GM21737 (cell line): Measurements from ENCODE around the gene ZSCAN5A.
"Not testable (repeated sequence)": the region's sequence is repeated elsewhere in the genome, so short reads cannot be mapped to it uniquely, and the experiment has no call there.

Experiments
- ATAC-seq: cut with Tn5 transposase; IDR thresholded peaks from one replicate; pipeline ENCODE4 v1.9.1; 2021; ENCODE audit warnings: mild to moderate bottlenecking, moderate library complexity; ENCODE audit not compliant: unreplicated experiment

Gene ZSCAN5A

GRCh38 chr19:56217039-56217949 is 97.3 kb downstream of the ZSCAN5A start:
- ATAC-seq: no peak

DNA sequence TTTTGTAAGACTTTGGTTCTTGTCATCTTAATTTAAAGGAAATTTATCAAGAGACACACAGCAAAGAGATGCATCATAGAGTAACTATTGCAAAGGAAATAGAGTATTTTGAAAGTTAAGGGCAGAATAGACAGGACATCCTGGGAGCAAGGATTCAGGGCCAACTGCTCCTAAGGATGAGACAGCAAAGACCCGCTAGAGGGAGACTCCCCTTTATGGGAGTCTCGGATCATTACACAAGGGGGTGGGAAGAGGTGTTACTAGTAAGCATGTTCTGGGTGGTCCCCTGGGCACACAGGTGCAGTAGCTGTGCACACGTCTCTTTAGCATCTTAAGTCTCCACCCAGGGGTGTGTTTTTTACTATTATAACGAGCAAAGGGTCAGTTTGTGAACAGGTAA is 102.9 kb downstream of the ZSCAN5A start:
- no peak for ATAC-seq

GRCh38 chr19:56210036-56210435 is 104.6 kb downstream of the ZSCAN5A start:
- ATAC-seq: not testable (repeated sequence)

GRCh38 chr19:56209091-56209490 is 105.5 kb downstream of the ZSCAN5A start:
- no peak for ATAC-seq

GRCh38 chr19:56207581-56207980 is 107.1 kb downstream of the ZSCAN5A start:
- not testable (repeated sequence) for ATAC-seq

DNA sequence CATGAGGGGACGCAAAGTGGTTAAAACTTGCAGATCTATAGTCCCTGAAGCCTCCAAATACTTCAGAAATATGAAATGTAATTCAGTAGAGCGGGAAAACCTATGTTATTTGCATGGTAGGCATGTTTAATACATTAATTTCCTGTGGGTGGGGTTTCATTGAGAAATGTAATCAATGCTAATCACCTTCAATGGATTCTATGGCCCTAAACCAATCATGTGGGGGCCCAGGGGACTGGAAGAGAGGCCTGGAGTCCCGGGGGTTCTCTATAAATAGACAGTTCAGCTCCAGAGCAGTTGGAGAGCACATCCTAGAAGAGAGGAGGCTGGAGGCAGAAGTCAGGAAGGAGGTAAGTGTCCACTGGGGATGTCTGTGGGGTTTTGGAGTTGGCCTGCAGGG is 112.7 kb downstream of the ZSCAN5A start, which contains the start of gene ZSCAN5C:
Gene ZSCAN5C, plus strand, starts transcription at position 301 of the 400 bp plus-strand sequence. CDS start 3,641 bp downstream, outside the sequence.
- ATAC-seq: no peak

DNA sequence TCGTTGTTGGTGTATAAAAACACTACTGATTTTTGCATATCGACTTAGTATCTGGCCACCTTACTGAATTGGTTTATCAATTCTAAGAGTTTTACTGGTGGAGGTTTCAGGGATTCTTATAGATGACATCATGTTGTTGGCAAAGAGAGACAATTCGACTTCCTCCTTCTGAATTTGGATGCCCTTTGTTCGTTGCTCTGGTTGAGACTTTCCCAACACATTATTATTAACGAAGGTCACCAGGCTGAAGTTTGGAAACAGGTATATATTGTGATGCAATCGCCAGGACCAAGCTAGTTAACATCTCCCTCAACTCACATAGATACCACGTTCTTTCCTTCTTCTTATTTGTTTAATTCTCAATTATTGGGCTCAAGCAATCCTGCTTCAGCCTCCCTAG is 115.0 kb downstream of the ZSCAN5A start:
- ATAC-seq: no peak

DNA sequence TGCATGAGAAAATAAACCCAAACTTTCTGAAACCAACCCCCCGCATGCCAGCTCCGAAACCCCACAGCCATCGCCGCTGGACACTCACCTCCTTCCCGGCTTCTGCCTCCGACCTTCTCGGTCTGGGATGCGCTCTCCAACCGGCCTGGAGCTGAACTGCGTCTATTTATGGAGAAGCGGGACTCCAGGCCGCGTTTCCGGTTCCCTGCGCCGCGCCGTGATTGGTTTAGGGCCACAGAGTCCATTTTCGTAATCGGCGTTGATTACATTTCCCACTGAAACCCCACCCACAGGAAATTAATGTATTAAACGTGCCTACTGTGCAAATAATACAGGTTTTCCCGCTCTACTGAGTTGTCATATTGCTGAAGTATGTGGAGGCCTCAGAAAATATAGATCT is 117.0 kb downstream of the ZSCAN5A start, which contains the start of gene ZSCAN5B:
Gene ZSCAN5B, minus strand, starts transcription at position 138 of the 400 bp plus-strand sequence. CDS start 4,731 bp downstream, outside the sequence.
- ATAC-seq: not testable (repeated sequence)

- no peak for ATAC-seq
Measured at GRCh38 chr19:56193981-56194640, 120.5 kb downstream of the ZSCAN5A start.

DNA sequence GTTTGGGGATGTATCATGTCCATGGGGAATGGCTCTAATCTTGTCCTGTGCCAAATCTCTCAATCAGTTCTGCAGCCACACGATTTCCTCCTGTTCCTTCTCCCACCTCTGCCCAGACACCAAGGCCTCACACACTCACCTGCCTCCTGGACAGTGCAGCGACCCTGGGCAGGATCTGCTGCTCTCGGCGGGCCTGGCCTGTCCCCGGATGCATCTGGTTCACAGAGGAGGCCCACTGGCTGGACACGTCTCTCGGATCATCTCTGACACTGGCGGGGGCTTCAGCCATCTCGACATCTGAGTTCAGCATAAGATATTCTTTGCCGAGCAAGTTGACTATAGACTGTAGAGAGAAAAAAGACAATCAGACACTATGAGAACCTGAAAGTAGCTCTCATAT is 122.9 kb downstream of the ZSCAN5A start:
- ATAC-seq: no peak

- no peak for ATAC-seq
Measured at GRCh38 chr19:56191115-56191514, 123.5 kb downstream of the ZSCAN5A start.

- no peak for ATAC-seq
Measured at GRCh38 chr19:56189785-56190184, 124.9 kb downstream of the ZSCAN5A start.

GRCh38 chr19:56177564-56178243 is 136.9 kb downstream of the ZSCAN5A start:
- ATAC-seq: no peak

DNA sequence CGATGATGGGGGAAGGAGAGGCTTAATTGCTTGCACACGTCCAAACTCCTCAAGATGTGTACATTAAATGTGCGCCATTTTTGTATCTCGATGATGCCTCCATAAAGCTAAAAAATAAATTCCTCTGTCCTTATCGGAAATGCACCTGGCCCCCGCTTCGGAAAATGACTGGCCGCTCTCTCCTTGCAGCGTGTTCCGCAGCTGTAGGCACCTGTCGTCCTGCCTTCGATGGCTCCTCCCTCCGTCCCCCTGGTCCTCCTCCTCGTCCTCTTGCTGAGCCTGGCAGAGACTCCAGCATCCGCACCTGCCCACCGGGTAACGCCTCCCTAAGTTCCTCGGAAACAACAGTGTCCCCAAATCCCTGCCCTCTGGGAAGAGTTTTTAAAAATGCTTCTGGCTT is 137.8 kb downstream of the ZSCAN5A start:
- ATAC-seq: no peak

DNA sequence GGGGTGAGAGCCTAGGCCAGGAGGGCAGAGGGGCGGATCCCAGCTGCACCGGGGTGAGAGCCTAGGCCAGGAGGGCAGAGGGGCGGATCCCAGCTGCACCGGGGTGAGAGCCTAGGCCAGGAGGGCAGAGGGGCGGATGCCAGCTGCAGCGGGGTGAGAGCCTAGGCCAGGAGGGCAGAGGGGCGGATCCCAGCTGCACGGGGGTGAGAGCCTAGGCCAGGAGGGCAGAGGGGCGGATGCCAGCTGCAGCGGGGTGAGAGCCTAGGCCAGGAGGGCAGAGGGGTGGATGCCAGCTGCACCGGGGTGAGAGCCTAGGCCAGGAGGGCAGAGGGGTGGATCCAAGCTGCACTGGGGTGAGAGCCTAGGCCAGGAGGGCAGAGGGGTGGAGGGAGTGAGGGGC is 138.3 kb downstream of the ZSCAN5A start:
- not testable (repeated sequence) for ATAC-seq

DNA sequence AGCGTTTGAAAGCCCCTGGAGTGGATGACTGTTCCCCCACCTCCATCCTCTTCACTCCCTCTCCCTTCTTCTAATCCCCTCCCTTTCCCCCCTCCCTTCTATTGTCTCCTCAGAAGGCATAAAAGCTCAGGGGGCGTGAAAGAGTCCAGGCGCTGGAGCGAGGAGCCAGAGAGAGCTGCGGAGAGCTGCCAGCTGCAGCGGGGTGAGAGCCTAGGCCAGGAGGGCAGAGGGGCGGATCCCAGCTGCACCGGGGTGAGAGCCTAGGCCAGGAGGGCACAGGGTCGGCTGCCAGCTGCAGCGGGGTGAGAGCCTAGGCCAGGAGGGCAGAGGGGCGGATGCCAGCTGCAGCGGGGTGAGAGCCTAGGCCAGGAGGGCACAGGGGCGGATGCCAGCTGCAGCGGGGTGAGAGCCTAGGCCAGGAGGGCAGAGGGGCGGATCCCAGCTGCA is 138.8 kb downstream of the ZSCAN5A start, which contains the start of gene GALP:
Gene GALP, plus strand, starts transcription at position 148 of the 447 bp plus-strand sequence. CDS start 1,101 bp downstream, outside the sequence.
- not testable (repeated sequence) for ATAC-seq

DNA sequence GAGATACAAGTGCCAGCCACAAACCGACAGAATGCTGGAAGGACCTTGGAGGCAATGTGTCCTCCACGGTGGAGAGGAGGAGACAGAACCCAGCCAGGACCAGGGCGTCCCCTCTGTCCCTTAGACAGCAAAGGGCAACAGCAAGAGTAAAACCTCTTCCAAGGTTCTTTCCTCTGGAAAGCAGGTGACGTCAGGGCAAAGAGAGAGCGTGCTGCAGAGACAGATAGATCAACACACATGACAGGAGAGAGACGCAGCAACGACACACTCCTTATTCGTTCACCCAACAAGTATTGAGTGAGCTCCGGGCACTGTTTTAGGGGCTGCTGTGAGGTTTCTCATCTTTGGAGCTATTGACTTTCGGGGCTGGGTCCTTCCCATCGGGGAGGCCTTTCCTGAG is 140.1 kb downstream of the ZSCAN5A start:
- ATAC-seq: no peak

DNA sequence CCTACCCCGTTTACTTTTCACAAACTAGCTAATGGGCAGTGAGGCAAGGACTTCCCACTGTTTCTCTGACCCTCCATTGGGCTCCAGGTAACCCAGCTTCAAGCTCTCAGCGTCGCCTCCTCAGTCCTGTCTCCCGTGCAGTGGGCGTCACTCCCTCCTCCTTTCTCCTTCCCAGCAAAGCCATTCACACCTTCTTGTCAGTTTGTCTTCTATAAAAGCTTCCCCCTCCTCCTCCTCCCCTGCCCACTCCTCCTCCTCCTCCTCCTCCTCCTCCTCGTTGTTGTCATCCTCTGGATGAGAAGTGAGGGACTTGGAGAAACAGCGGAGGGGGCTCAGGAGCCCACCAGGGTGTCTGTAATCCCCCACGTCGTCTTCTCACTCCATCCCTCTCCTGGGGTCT is 140.6 kb downstream of the ZSCAN5A start:
- no peak for ATAC-seq
